Ishikawa (cell line): ENCODE data around the gene RNLS.

Experiments used
- CREB1 ChIP-seq: IDR thresholded peaks from 2 replicates; pipeline ENCODE4 v1.6.1; 2012; ENCODE audit warnings: low read depth
- EGR1 ChIP-seq: IDR thresholded peaks from 2 replicates; pipeline ENCODE4 v1.6.1; 2012
- EP300 ChIP-seq: IDR thresholded peaks from 2 replicates; pipeline ENCODE4 v1.6.1; 2012; ENCODE audit warnings: borderline replicate concordance
- NFIC ChIP-seq: IDR thresholded peaks from 2 replicates; pipeline ENCODE4 v1.6.1; 2012
- RAD21 ChIP-seq: IDR thresholded peaks from 2 replicates; pipeline ENCODE4 v1.6.1; 2012; ENCODE audit warnings: low read depth
- TAF1 ChIP-seq: IDR thresholded peaks from 2 replicates; pipeline ENCODE4 v1.6.1; 2012; ENCODE audit warnings: low read depth, mild to moderate bottlenecking
- YY1 ChIP-seq: IDR thresholded peaks from 2 replicates; pipeline ENCODE4 v1.6.1; 2012; ENCODE audit warnings: low read depth
- TF ChIP-seq, protein P1 (sequence below): IDR thresholded peaks from 2 replicates; pipeline ENCODE4 v1.6.1; 2012; ENCODE audit warnings: low read depth, mild to moderate bottlenecking

GRCh38 chr10:88472540-88472939 lies 110.6 kb downstream of the RNLS start:
- TF ChIP-seq EGR1, result no peak
- TF ChIP-seq TAF1, result no peak
- no peak for TF ChIP-seq RAD21
- no peak for TF ChIP-seq EP300
- TF ChIP-seq, protein P1, sequence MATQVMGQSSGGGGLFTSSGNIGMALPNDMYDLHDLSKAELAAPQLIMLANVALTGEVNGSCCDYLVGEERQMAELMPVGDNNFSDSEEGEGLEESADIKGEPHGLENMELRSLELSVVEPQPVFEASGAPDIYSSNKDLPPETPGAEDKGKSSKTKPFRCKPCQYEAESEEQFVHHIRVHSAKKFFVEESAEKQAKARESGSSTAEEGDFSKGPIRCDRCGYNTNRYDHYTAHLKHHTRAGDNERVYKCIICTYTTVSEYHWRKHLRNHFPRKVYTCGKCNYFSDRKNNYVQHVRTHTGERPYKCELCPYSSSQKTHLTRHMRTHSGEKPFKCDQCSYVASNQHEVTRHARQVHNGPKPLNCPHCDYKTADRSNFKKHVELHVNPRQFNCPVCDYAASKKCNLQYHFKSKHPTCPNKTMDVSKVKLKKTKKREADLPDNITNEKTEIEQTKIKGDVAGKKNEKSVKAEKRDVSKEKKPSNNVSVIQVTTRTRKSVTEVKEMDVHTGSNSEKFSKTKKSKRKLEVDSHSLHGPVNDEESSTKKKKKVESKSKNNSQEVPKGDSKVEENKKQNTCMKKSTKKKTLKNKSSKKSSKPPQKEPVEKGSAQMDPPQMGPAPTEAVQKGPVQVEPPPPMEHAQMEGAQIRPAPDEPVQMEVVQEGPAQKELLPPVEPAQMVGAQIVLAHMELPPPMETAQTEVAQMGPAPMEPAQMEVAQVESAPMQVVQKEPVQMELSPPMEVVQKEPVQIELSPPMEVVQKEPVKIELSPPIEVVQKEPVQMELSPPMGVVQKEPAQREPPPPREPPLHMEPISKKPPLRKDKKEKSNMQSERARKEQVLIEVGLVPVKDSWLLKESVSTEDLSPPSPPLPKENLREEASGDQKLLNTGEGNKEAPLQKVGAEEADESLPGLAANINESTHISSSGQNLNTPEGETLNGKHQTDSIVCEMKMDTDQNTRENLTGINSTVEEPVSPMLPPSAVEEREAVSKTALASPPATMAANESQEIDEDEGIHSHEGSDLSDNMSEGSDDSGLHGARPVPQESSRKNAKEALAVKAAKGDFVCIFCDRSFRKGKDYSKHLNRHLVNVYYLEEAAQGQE, result no peak
- TF ChIP-seq NFIC, result no peak
- TF ChIP-seq CREB1, result no peak
- no peak for TF ChIP-seq YY1
